ENCODE measurements around the gene ELL.

ELL gene

DNA sequence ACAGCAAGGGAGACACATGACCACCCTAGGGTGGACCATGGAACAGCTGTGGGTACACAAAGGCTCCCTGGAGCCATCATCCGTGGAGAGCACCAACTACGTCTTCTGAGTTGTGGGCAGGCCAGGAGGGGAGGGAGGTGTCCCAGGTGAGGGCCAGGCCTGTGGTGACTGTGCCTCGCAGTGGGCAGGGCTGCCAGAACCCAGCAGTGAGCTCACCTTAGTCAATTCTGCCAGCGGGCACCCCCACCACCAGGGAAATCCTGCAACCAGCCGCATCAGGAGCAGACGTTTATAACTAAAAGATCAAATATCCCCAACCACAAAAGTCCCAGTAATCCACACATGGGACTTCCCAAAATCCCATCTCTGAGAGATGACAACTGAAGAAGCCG, 19.6 kb downstream of the ELL start:
- H3K27ac Mint-ChIP-seq: no peak overlapping the region
- H3K4me1 Mint-ChIP-seq: peaks cover 97% of the 10 kb centered on the region
- no peaks in the 10 kb centered on the region for H3K9me3 Mint-ChIP-seq
- H3K27me3 Mint-ChIP-seq: no peaks in the 10 kb centered on the region
- no peak overlapping the region for H3K4me3 Mint-ChIP-seq
- DNase-seq (no peak), ATAC-seq (no peak)

DNA sequence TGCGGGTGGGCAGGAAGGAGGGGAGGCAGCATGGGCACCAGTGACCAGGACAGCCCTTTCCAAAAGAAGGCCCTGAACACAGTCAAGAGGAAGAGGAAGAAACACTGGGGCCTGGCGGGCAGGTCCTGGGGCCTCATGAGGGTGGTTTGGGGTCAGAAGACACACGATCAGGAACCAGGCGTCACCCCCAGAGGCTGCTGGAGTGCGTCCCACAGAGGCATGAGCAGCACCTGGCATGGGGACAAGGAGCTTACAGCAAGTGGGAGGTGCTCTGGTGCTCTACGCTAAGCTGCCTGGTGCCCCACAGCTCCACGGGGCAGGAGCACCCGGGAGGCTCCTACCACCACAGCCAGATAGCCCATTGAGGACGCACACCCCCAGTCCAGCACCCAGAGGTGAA, 20.0 kb downstream of the ELL start:
- DNase-seq (no peak), ATAC-seq (no peak)
- Mint-ChIP-seq H3K9me3 (no peaks in the 10 kb centered on the region), H3K27me3 (no peaks in the 10 kb centered on the region), H3K4me1 (peaks cover 97% of the 10 kb centered on the region), H3K4me3 (no peak overlapping the region), H3K27ac (peak overlapping the region in 1 of 2 donors; percentile 20)

DNA sequence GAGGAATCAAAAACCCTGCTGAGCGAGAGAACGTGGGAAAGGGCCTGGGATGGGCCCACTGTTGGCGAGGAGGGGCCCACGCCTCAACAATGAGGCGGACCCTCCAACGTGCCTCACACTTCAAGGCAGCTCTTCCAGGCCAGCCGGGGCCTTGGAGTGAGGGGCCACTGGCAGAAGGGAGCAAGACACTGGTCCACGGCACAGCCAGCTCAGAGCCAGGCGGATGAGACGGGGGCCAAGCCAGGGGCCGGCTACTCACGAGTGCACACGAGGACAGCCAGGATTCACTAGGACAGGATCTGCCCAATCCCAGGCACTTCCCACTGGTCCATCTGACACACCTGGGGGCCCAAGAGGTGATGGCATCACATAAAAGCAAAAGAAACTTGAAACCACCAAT, 20.5 kb downstream of the ELL start:
- no peaks in the 10 kb centered on the region for H3K27me3 Mint-ChIP-seq
- DNase-seq: no peak
- no peak for ATAC-seq
- no peaks in the 10 kb centered on the region for H3K9me3 Mint-ChIP-seq
- H3K4me3 Mint-ChIP-seq: no peak overlapping the region
- peaks cover 97% of the 10 kb centered on the region for H3K4me1 Mint-ChIP-seq
- H3K27ac Mint-ChIP-seq: no peak overlapping the region

DNA sequence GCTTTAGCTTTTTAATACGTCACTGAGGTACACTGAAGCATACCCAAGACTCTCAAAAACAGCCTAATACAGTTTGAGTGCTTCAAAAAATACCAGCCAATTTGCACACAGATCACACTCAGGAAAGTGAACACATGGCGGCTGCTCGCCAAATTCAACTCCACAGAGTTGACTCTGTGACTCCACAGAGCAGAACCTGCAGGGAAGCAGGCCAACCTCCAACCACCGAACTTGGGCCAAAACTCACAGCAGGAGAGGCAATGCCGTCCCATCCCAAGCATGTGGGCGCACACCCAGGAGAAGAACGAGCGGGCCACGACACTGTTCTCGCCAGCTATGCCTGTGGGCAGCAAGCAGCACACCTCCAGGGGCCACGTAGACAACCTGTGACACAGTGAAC, 21.1 kb downstream of the ELL start:
- DNase-seq: no peak
- Mint-ChIP-seq H3K4me1 (peaks cover 97% of the 10 kb centered on the region), H3K27me3 (no peaks in the 10 kb centered on the region), H3K9me3 (no peaks in the 10 kb centered on the region), H3K27ac (no peak overlapping the region), H3K4me3 (no peak overlapping the region)
- ATAC-seq: no peak

DNA sequence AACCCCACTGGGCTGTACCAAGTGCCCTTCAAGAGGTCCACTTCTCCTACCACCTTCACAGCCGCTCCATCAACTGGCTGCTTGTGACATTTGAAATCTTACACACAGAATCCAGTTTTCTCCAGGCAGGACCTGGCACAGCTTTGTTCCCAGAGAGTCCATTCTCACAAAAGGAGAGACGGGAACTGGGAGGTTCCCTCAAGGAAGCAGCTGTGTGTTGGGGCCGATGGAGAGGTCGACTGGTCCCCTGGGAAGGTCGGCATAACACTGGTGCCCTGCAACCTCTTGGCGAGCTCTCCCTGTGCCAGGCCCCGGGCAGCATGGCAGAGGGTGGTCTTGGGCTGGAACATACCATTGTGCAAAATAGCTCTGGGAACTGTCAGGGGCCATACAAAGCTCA, 21.5 kb downstream of the ELL start:
- Mint-ChIP-seq H3K27ac (no peak overlapping the region), H3K4me1 (peaks cover 97% of the 10 kb centered on the region), H3K4me3 (peak overlapping the region in 1 of 2 donors; percentile 63), H3K27me3 (no peaks in the 10 kb centered on the region), H3K9me3 (no peaks in the 10 kb centered on the region)
- no peak for ATAC-seq
- DNase-seq: no peak

DNA sequence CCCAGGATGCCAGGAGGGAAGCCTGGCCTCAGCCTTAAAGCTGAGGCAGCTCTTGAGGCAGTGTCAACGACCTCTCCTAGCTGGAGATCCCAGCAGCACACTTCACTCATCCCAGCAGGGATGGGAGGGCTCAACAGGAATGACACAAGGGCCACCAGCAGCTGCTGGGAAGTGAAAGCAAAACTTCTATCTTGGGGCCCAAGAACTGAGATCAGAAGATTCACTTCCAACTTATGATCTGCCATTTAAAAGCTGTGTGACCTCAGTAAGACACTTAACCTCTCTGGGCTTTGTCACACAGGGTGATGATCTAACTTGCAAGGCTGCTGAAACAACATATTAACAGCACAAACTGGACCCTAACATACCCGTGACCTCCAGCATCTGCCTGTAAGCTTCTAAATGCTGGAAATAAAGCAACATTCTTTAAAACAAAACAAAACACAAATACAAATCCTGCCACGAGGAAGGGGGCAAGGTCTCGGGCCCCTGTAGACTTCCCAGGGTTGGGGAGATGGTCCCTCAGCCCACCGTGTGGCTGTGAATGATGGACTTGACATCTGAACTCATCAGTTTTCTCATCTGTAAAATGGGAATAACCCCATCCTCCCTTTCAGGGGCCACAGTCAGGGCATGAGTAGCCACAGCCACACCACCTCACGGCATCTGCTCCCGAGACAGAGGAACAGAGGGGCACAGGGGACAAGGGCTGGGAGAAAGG, 22.7 kb downstream of the ELL start:
- H3K9me3 Mint-ChIP-seq: no peaks in the 10 kb centered on the region
- H3K4me3 Mint-ChIP-seq: no peak overlapping the region

DNA sequence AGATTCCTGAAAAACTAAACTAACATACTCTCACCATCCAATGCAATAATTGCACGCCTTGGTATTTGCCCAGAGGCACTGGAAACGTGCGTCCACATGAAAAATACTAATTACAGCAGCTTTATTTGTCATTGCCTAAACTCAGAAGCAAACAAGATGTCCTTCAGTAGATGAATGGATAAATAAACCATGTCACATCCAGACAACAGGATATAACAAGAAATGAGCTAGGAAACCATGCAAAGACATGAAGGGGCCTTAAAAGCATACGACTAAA, 25.0 kb downstream of the ELL start:
- Mint-ChIP-seq H3K27me3 (no peaks in the 10 kb centered on the region), H3K9me3 (no peaks in the 10 kb centered on the region), H3K27ac (no peak overlapping the region), H3K4me1 (peaks cover 91% of the 10 kb centered on the region), H3K4me3 (no peak overlapping the region)
- DNase-seq: no peak
- no peak for ATAC-seq

More for the DNA sequence above, 22.7 kb downstream of the ELL start:
- H3K27ac Mint-ChIP-seq: no peak overlapping the region
- peaks cover 96% of the 10 kb centered on the region for H3K4me1 Mint-ChIP-seq
- no peaks in the 10 kb centered on the region for H3K27me3 Mint-ChIP-seq
- ATAC-seq: no peak
- no peak for DNase-seq

DNA sequence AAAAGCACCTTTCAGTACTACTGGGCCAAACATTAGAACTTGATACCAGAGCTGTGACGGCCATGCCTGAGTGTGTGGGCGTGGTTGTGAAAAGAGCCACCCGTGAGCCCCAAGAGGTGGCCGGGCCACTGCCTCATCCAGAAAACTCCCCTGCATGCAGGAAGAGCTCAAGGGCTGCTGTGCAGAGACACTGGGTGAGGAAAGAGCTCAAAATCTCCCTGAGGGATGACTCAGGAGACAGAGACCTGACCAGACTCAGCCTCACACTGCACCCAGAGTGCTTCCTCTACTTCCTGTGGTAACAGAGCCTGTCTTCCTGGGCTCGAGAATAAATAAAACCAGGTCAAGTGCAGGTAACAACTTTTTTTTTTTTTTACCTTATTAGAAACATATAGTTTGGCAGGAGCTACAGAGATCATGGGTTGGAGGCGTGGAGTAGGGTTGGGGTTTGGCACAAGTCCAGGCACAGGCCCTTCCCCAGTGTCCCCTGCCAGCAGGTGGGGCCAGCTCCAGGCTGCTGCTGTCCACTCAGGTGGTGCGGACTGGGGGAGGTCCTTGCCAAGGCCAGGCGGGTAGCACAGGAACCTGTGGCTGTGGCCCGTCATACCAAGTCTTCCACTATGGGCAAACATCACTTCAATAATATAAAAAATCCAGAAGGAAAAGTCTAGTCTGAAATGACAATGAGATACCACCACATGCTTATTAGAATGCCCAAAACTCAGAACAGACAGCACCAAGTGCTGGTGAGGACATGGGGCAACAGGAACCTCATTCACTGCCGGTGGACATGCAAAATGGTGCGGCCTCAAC, 25.5 kb downstream of the ELL start:
- Mint-ChIP-seq H3K4me1 (peaks cover 89% of the 10 kb centered on the region), H3K9me3 (no peaks in the 10 kb centered on the region), H3K27ac (peak overlapping the region; percentile 90 to 96), H3K27me3 (no peaks in the 10 kb centered on the region), H3K4me3 (peak overlapping the region; percentile 65 to 74)
- peak; percentile 98 for ATAC-seq
- peak; percentile 34 to 82 for DNase-seq

DNA sequence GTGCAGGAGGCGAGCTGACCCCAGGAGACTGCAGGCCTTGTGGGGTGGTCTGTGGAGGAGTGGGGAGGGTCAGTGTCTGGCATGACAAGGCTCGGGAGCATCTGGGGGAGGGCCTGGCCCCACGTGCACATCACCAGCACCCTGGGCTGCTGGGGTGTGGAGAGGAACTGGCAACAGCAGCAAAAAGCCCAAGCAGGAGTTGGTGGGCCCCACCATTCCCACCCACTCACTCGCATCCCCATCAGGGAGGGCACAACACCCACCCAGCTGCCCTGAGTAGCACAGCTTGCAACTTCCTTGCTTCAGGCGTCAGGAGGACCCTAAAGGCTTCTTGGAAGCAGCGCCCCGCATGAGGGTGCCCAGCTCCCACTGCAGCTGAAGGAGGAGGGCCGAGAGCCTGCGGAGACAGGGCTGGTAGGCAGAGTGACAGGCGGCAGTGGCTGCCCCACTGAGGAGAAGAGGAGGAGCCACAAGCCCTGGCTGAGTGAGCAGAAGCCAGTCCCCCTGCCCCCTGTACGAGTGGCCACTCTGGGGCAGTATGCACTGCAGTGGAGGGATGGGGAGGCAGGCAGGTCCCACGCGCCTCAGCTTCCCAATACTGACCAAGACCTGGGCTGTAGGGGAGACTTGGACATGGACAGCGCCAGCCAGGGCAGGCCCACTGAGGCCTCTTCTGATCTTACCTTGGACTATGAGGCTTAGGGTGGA, 26.5 kb downstream of the ELL start:
- H3K9me3 Mint-ChIP-seq: no peaks in the 10 kb centered on the region
- peak overlapping the region; percentile 65 to 74 for H3K4me3 Mint-ChIP-seq
- ATAC-seq (peak; percentile 36), DNase-seq (no peak)
- peak overlapping the region; percentile 90 to 96 for H3K27ac Mint-ChIP-seq
- peaks cover 84% of the 10 kb centered on the region for H3K4me1 Mint-ChIP-seq
- H3K27me3 Mint-ChIP-seq: no peaks in the 10 kb centered on the region

DNA sequence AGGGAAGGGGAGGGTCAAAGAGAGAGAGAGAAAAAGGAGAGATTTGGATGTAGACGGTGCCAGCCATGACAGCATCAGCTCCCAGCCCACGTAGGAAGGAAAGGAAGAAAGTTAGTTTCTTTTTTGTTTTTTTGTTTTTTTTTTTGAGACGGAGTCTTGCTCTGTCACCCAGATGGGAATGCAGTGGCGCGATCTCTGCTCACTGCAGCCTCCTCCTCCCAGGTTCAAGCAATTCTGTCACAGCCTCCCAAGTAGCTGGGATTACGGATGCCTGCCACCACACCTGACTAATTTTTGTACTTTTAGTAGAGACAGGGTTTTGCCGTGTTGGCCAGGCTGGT, 27.6 kb downstream of the ELL start:
- Mint-ChIP-seq H3K4me3 (peak overlapping the region; percentile 39 to 65), H3K27ac (peak overlapping the region; percentile 15 to 72), H3K9me3 (no peaks in the 10 kb centered on the region), H3K27me3 (no peaks in the 10 kb centered on the region), H3K4me1 (peaks cover 84% of the 10 kb centered on the region)
- DNase-seq (no peak), ATAC-seq (no peak)

DNA sequence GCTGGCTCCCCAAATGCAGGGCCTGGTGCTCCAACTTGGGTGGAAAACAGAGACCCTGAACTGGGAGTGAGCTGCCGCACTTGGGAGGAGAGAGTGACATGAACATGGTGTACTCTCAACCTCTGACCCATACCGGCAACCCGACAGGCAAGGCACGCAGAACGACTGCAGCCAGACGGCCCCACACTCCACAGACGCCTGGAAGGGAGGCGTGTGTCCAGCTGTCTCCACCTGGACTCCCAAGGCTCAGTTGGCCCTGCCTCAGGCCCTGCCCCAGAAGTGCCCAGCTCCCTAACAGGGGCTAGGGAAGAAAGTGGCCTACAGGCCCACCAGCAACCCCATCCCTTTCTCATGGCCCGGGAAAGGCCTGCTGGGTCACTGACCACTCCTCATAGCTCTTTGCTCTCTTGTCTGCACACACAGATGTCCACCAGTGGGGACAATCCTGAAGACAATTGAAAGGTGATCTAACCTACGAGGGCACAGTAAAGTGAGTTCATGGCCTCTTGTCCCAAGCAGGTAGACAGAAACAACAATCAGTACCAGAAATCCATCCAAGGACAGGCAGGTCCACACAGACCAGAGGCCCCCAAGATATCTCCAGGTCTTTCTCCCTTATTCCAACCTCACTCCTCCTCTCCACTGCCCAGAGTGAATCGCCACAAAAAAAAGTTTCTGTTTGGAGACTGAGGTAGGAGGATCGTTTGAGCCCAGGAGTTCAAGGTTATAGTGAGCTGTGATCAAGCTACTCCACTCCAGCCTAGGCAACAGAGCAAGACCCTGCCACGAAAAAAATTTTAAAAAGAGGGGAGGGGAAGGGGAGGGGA, 28.2 kb downstream of the ELL start:
- Mint-ChIP-seq H3K9me3 (no peaks in the 10 kb centered on the region), H3K27ac (peak overlapping the region; percentile 15 to 72), H3K4me1 (peaks cover 83% of the 10 kb centered on the region), H3K4me3 (peak overlapping the region in 1 of 2 donors; percentile 39), H3K27me3 (no peaks in the 10 kb centered on the region)
- ATAC-seq: no peak
- no peak for DNase-seq

DNA sequence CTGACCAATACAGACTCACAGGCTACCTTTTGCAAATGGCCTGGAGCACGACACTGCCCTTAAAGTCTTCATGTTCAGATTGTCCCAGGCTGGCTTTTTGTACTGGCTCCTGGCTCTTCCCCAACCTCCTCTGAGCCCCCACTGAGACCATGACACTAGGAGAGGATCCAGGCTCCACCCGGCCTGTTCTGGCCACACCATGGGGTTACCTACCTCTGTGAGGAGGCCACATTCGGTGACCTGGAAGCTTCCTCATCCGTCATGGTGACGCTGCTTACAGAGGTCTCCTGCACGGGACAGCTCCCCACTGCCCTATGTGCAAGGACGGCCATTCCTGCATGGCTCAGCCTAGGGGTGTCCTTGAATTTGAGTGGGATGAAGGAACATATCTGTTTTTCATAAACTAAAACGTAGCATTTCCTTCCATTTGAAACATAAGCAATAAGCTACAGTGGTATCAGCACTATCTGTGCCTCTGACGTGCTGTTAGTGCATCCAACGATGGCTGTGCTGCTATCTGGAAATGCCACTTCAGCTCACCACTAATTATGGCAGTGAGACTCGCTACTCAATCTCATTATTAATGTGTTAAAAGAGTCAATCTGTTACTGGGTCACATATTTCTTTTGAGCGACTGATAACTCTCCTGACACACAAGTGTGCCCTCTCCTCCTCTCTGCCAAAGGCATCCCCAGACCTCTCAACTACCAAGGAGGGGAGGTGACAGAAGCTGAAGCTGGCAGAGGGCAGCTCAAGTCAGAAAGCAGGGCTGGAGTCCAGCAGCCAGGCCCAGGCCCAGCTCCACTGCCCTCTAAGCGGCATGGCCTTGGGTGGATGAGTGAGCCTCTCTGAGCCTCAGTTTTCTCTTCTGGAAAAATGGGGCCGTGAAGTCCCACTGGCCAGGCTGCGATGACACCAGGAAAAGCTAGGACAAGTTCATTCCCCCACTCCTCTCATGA, 29.6 kb downstream of the ELL start:
- no peak overlapping the region for H3K27ac Mint-ChIP-seq
- no peaks in the 10 kb centered on the region for H3K9me3 Mint-ChIP-seq
- H3K4me3 Mint-ChIP-seq: no peak overlapping the region
- peaks cover 86% of the 10 kb centered on the region for H3K4me1 Mint-ChIP-seq
- H3K27me3 Mint-ChIP-seq: no peaks in the 10 kb centered on the region
- DNase-seq (no peak), ATAC-seq (no peak)

DNA sequence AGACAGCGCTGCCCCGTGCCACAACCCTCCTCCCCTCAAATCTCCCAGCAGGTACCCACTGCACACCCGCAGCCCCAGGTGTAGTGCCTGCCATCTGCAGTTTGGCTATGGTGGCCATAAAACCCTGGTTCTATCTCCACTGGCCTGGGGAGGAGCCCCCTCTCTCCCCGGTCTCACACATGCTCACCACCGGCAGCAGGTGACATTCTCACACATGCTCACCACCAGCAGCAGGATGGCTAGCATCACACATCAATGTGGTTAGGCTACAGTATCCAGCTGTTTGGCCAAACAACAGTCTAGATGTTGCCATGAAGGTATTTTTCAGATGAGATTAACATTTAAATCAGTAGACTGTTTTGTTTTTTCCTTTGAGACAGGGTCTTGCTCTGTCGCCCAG, 31.1 kb downstream of the ELL start:
- H3K9me3 Mint-ChIP-seq: no peaks in the 10 kb centered on the region
- ATAC-seq (no peak), DNase-seq (no peak)
- no peak overlapping the region for H3K4me3 Mint-ChIP-seq
- peaks cover 86% of the 10 kb centered on the region for H3K4me1 Mint-ChIP-seq
- no peak overlapping the region for H3K27ac Mint-ChIP-seq
- H3K27me3 Mint-ChIP-seq: no peaks in the 10 kb centered on the region

DNA sequence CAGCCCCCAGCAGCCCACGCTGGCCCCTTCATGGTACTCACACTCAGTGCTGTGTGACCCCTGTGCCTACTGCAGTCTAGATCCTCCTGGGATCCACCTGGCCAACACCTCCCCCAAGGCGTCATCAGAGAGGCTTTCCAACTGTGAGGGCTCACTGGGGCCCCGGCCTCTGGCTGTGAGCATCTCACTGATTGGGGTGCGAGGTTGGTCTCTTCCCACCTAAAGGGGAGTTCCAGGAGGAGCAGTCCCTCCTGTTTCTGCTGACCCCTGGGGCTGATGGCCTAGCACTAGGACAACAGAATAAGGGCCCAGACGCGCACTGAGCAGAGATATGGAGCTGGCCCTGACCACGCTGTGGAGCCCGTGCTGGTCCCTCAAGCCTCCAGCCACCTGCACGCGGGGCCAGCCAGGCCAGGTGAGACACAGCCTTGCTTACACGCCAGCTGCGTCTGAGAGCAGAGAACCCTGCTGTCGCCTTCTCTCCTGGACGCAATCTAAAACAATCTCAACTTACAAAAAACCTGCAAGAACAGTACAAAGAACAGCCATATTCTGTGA, 32.2 kb downstream of the ELL start:
- no peak for DNase-seq
- H3K27me3 Mint-ChIP-seq: no peaks in the 10 kb centered on the region
- no peak overlapping the region for H3K4me3 Mint-ChIP-seq
- no peaks in the 10 kb centered on the region for H3K9me3 Mint-ChIP-seq
- ATAC-seq: no peak
- peaks cover 86% of the 10 kb centered on the region for H3K4me1 Mint-ChIP-seq
- H3K27ac Mint-ChIP-seq: peak overlapping the region in 1 of 2 donors; percentile 42

Measured in stimulated activated naive CD8-positive, alpha-beta T cell treated with anti-CD3 and anti-CD28 coated beads, Interleukin-15, amount 100 ng/mL, for 72 hours (primary cell).